H1 (cell line): ENCODE results near the gene SRSF6. TPM values are rescaled to one million over a fixed set of nuclear protein-coding genes. Genes with fewer than 3 reads are reported as not detected.
"Not testable (repeated sequence)": the region's sequence is repeated elsewhere in the genome, so short reads cannot be mapped to it uniquely, and the experiment has no call there.

Experiments
- CTCF ChIA-PET: fragments of 300-600 bp; sonication (Branson Sonifier 250); formaldehyde crosslinking; loops from one replicate; lab custom pipeline; 2021; ENCODE audit not compliant: partially characterized antibody; lab: Charles Lee
- POLR2A ChIA-PET: fragments of 300-600 bp; sonication (Branson Sonifier 250); formaldehyde crosslinking; loops from one replicate; lab custom pipeline; 2021; ENCODE audit warnings: inconsistent platforms; ENCODE audit not compliant: partially characterized antibody; lab: Charles Lee
- DNase-seq, 2 experiments: peaks; one replicate each; pipeline versions ENCODE4 v3.0.0 to v3.0.0-alpha.2; 2010 to 2022; ENCODE audit warnings: low spot score in 2 of 2, low read depth in 1 of 2, mixed read lengths in 1 of 2
- FAIRE-seq: peaks from 2 replicates; lab custom pipeline; 2011; peaks lifted over from hg19 to GRCh38; lab: Jason Lieb, UNC
- H2AFZ ChIP-seq: 2 replicates; pipeline ENCODE4 v1.8.1; 2012; ENCODE audit warnings: low read length, inconsistent platforms
- H2AK5ac ChIP-seq: 2 replicates; pipeline ENCODE4 v1.6.1; 2013; ENCODE audit warnings: low read depth, low read length
- H2BK120ac ChIP-seq: replicated peaks from 2 replicates; pipeline ENCODE3; 2013; ENCODE audit warnings: low read depth, low read length, inconsistent platforms
- H2BK12ac ChIP-seq: 2 replicates; pipeline ENCODE4 v1.6.1; 2013; ENCODE audit warnings: low read depth, low read length
- H2BK15ac ChIP-seq: 2 replicates; pipeline ENCODE4 v1.6.1; 2013; ENCODE audit warnings: low read length
- H2BK20ac ChIP-seq: 2 replicates; pipeline ENCODE4 v1.6.1; 2013; ENCODE audit warnings: low read length
- H2BK5ac ChIP-seq: 2 replicates; pipeline ENCODE4 v1.6.1; 2013; ENCODE audit warnings: low read depth, low read length
- H3K14ac ChIP-seq: 2 replicates; pipeline ENCODE4 v1.6.1; 2013; ENCODE audit warnings: inconsistent platforms; ENCODE audit not compliant: insufficient read length
- H3K18ac ChIP-seq: 2 replicates; pipeline ENCODE4 v1.6.1; 2013; ENCODE audit warnings: low read length; ENCODE audit errors: extremely low read depth
- H3K23ac ChIP-seq: 2 replicates; pipeline ENCODE4 v1.6.1; 2013; ENCODE audit warnings: inconsistent platforms; ENCODE audit not compliant: insufficient read length
- H3K23me2 ChIP-seq: 2 replicates; pipeline ENCODE4 v1.6.1; 2013; ENCODE audit warnings: low read depth, low read length
- H3K27ac ChIP-seq: 2 replicates; pipeline ENCODE4 v1.6.1; 2011; ENCODE audit warnings: low read depth, low read length, inconsistent platforms
- H3K27me3 ChIP-seq, 4 experiments: replicated peaks in 1 of 4; 1 replicate in 1 of 4; 2 replicates in 3 of 4; pipeline versions ENCODE4 v1.6.1 to v1.8.1; 2011 to 2013; ENCODE audit warnings: low read length in 3 of 4, mild to moderate bottlenecking in 3 of 4, inconsistent platforms in 2 of 4, mixed read lengths in 2 of 4, moderate library complexity in 1 of 4; ENCODE audit not compliant: control insufficient read depth in 3 of 4, insufficient read depth in 3 of 4; ENCODE audit errors: extremely low read depth in 1 of 4
- H3K36me3 ChIP-seq, 4 experiments: 2 replicates each; pipeline versions ENCODE4 v1.6.1 to v1.8.1; 2011 to 2013; ENCODE audit warnings: mild to moderate bottlenecking in 4 of 4, low read length in 3 of 4, moderate library complexity in 2 of 4, control low read depth in 1 of 4, inconsistent platforms in 1 of 4; ENCODE audit not compliant: insufficient read depth in 4 of 4, control insufficient read depth in 2 of 4
- H3K4ac ChIP-seq: replicated peaks from 2 replicates; pipeline ENCODE3; 2013; ENCODE audit warnings: low read length, low read depth, mixed read lengths, inconsistent platforms; ENCODE audit not compliant: insufficient read length
- H3K4me1 ChIP-seq, 4 experiments: replicated peaks in 1 of 4; 1 replicate in 1 of 4; 2 replicates in 3 of 4; pipeline versions ENCODE4 v1.6.1 to v1.8.1; 2011 to 2013; ENCODE audit warnings: low read length in 3 of 4, inconsistent platforms in 2 of 4, mixed read lengths in 1 of 4; ENCODE audit not compliant: insufficient read depth in 4 of 4, control insufficient read depth in 3 of 4
- H3K4me2 ChIP-seq, 2 experiments: 2 replicates each; pipeline versions ENCODE4 v1.6.1 to v1.8.1; 2011 to 2013; ENCODE audit warnings: low read depth in 2 of 2, low read length in 2 of 2, control low read depth in 1 of 2, inconsistent platforms in 1 of 2, mild to moderate bottlenecking in 1 of 2; ENCODE audit not compliant: insufficient read depth in 1 of 2
- H3K4me3 ChIP-seq, 4 experiments: fragments of 200-600, 300-600 bp in 1 of 4; sonication (generic), shearing (Covaris generic), sonication (Bioruptor Twin) in 1 of 4; 2 replicates each; pipeline versions ENCODE4 v1.5.1 to v1.8.1; 2011 to 2016; ENCODE audit warnings: low read length in 4 of 4, low read depth in 3 of 4, control low read depth in 2 of 4, inconsistent platforms in 2 of 4, mild to moderate bottlenecking in 2 of 4, mixed read lengths in 1 of 4, moderate library complexity in 1 of 4; ENCODE audit not compliant: insufficient read depth in 2 of 4; ENCODE audit errors: extremely low read depth in 1 of 4
- H3K56ac ChIP-seq: replicated peaks from 2 replicates; pipeline ENCODE3; 2013; ENCODE audit warnings: low read depth, mild to moderate bottlenecking, mixed read lengths, low read length, inconsistent platforms; ENCODE audit not compliant: insufficient read length
- H3K79me1 ChIP-seq: 2 replicates; pipeline ENCODE4 v1.6.1; 2013; ENCODE audit warnings: low read depth, low read length, control low read depth
- H3K79me2 ChIP-seq, 2 experiments: 2 replicates each; pipeline versions ENCODE4 v1.6.1 to v1.8.1; 2012 to 2013; ENCODE audit warnings: low read length in 2 of 2, mild to moderate bottlenecking in 2 of 2, inconsistent platforms in 1 of 2; ENCODE audit not compliant: insufficient read depth in 2 of 2, control insufficient read depth in 1 of 2
- H3K9ac ChIP-seq, 4 experiments: replicated peaks in 1 of 4; 1 replicate in 1 of 4; 2 replicates in 3 of 4; pipeline versions ENCODE4 v1.6.1 to v1.8.1; 2011 to 2013; ENCODE audit warnings: low read depth in 3 of 4, low read length in 3 of 4, control low read depth in 2 of 4, mild to moderate bottlenecking in 2 of 4, moderate library complexity in 2 of 4, inconsistent platforms in 1 of 4; ENCODE audit errors: extremely low read depth in 1 of 4
- H3K9me3 ChIP-seq, 2 experiments: 2 replicates each; pipeline versions ENCODE4 v1.6.1 to v1.8.1; 2012 to 2013; ENCODE audit warnings: mild to moderate bottlenecking in 2 of 2, moderate library complexity in 2 of 2, control low read depth in 1 of 2, inconsistent platforms in 1 of 2, low read depth in 1 of 2, low read length in 1 of 2, mixed read lengths in 1 of 2; ENCODE audit not compliant: insufficient read depth in 2 of 2
- H4K20me1 ChIP-seq, 2 experiments: replicated peaks in 1 of 2; 2 replicates each; pipeline versions ENCODE3 to v1.8.1; 2011 to 2013; ENCODE audit warnings: inconsistent platforms in 2 of 2, low read length in 2 of 2, mild to moderate bottlenecking in 1 of 2; ENCODE audit not compliant: insufficient read depth in 2 of 2, control insufficient read depth in 1 of 2
- H4K5ac ChIP-seq: 2 replicates; pipeline ENCODE4 v1.6.1; 2013; ENCODE audit warnings: low read length, low read depth, mixed read lengths, inconsistent platforms; ENCODE audit not compliant: insufficient read length
- H4K8ac ChIP-seq: 2 replicates; pipeline ENCODE4 v1.8.0; 2013; ENCODE audit warnings: mild to moderate bottlenecking, moderate library complexity, low read length, inconsistent platforms; ENCODE audit not compliant: insufficient read depth; ENCODE audit errors: extremely low read depth
- H4K91ac ChIP-seq: replicated peaks from 2 replicates; pipeline ENCODE3; 2013; ENCODE audit warnings: low read length, mixed read lengths, inconsistent platforms; ENCODE audit not compliant: insufficient read length
- RNF2 ChIP-seq: fragments of 200-900, 300-1000 bp; sonication (generic); IDR thresholded peaks from 2 replicates; pipeline ENCODE4 v1.7.1; 2016; ENCODE audit warnings: borderline replicate concordance, low read depth, mild to moderate bottlenecking, antibody characterized with exemption, low read length; ENCODE audit not compliant: poor library complexity, severe bottlenecking; ENCODE audit errors: missing control alignments
- WGBS, 2 experiments: shearing (Covaris generic) in 1 of 2; methylation state at CpG; one replicate each; pipeline versions ENCODE4 v1.1.6 to v1.1.7; 2013 to 2015; ENCODE audit warnings: low lambda C conversion rate in 2 of 2, mixed read lengths in 2 of 2, inconsistent platforms in 1 of 2, low coverage in 1 of 2, missing lambda C conversion rate in 1 of 2; ENCODE audit not compliant: insufficient replicate concordance in 2 of 2, insufficient coverage in 1 of 2, insufficient read length in 1 of 2; ENCODE audit errors: extremely low coverage in 1 of 2, missing lambda C conversion rate in 1 of 2; 5-methylcytosine and 5-hydroxymethylcytosine counted together
- polyA plus RNA-seq, 7 experiments: library from polyadenylated mRNA; depleted of rRNA in 3 of 7; stranded (reverse) in 5 of 7; unstranded in 2 of 7; fragments of >200 nt in 5 of 7; fragments of 200-250 nt in 2 of 7; gene quantifications; 1 replicate in 5 of 7; 2 replicates in 1 of 7; 4 replicates in 1 of 7; pipeline versions ENCODE4 v1.2.1 to v1.2.3, GENCODE V29; 2011 to 2013; ENCODE audit warnings: missing spikeins in 2 of 7, mixed read lengths in 2 of 7
- total RNA-seq: library from RNA; stranded (reverse); fragmentation: NEBNext Ultra II Directional; extraction: Animal tissue kit (Norgen Biotek cat#: 25700); gene quantifications from 2 replicates; pipeline ENCODE4 v1.2.1, GENCODE V29; 2021

Gene SRSF6
- total and polyA plus RNA-seq, 2 of the 8 experiments (the other 6 are each of a cell fraction or from before 2014, with no cell fraction given) = 48.0 to 171 TPM

DNA sequence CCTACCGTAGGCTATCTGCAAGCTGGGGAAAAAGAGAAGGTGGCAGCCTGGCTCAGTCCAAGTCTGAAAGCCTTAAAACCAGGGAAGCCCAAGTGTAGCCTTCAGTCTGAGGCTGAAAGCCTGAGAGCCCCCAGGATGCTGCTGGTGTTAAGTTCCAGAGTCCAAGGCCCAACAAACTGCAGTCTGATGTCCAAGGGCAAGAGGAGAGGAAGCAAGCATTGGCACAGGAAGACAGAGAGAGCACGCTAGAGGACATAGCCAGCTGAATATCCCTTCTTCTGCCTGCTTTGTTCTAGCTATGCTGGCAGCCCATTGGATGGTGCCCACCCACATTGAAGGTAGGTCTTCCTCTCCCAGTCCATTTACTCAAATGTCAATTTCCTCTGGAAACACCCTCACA lies 37.7 kb downstream of the SRSF6 start:
- H3K27ac ChIP-seq = no peak overlapping the region
- no peaks in the 10 kb centered on the region for H3K36me3 ChIP-seq
- H2BK20ac ChIP-seq = no peak overlapping the region
- no peak overlapping the region for H2BK15ac ChIP-seq
- H3K4me2 ChIP-seq = no peak overlapping the region
- CTCF ChIA-PET = no interaction called here
- H3K4me1 ChIP-seq = no peaks in the 10 kb centered on the region
- no peak overlapping the region for H3K4me3 ChIP-seq
- no peak overlapping the region for H2AK5ac ChIP-seq
- H3K23ac ChIP-seq = no peak overlapping the region
- H4K5ac ChIP-seq = no peak overlapping the region
- H3K18ac ChIP-seq = no peak overlapping the region
- H3K79me1 ChIP-seq = no peaks in the 10 kb centered on the region
- no peak overlapping the region for H2AFZ ChIP-seq
- POLR2A ChIA-PET = interaction anchor here (0.9 to 1.2 kb wide), 3 partner anchors 12 to 37 kb away, joined by 3 read pairs; partner anchors contain the start of gene L3MBTL1
- DNase-seq = no peak
- no peak overlapping the region for H3K56ac ChIP-seq
- H2BK12ac ChIP-seq = no peak overlapping the region
- 59% methylated on average over 2 of the region's 2 CpGs; no CpG with 5 or more reads in 1 of the 2 experiments for WGBS, 2 experiments
- H3K4ac ChIP-seq = no peak overlapping the region
- no peak overlapping the region for H3K9ac ChIP-seq
- TF ChIP-seq RNF2 = no peak
- no peaks in the 10 kb centered on the region for H3K79me2 ChIP-seq
- no peak overlapping the region for H3K14ac ChIP-seq
- no peak overlapping the region for H2BK120ac ChIP-seq
- no peak overlapping the region for H2BK5ac ChIP-seq
- no peak overlapping the region for H4K91ac ChIP-seq
- H3K23me2 ChIP-seq = no peaks in the 10 kb centered on the region
- no peak for FAIRE-seq
- H4K8ac ChIP-seq = no peak overlapping the region
- H3K27me3 ChIP-seq = no peaks in the 10 kb centered on the region
- H4K20me1 ChIP-seq = no peaks in the 10 kb centered on the region
- no peaks in the 10 kb centered on the region for H3K9me3 ChIP-seq

DNA sequence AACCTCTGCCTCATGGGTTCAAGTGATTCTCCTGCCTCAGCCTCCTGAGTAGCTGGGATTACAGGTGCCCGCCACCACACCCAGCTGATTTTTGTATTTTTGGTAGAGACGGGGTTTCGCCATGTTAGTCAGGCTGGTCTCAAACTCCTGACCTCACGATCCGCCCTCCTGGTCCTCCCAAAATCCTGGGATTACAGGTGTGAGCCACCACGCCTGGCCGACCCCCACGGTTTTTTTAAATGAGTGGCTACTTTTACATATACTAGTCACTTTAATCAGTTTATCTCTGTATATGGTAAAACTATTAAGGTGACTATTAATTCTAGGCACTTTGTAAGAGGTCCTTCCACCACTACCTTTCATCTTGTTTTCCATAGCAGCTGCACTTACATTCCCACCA lies 44.3 kb downstream of the SRSF6 start:
- not testable (repeated sequence) for H3K36me3 ChIP-seq, H3K4me1 ChIP-seq, H2BK15ac ChIP-seq, H4K5ac ChIP-seq, H2AK5ac ChIP-seq, H3K79me1 ChIP-seq, H3K27ac ChIP-seq, H3K23ac ChIP-seq, FAIRE-seq, H3K23me2 ChIP-seq, H3K79me2 ChIP-seq, DNase-seq, H2AFZ ChIP-seq, H2BK5ac ChIP-seq, H4K91ac ChIP-seq, H2BK20ac ChIP-seq, H3K4me2 ChIP-seq, H3K56ac ChIP-seq, H4K8ac ChIP-seq, H2BK120ac ChIP-seq, H3K4ac ChIP-seq, H3K14ac ChIP-seq, H3K18ac ChIP-seq, H2BK12ac ChIP-seq, H4K20me1 ChIP-seq, H3K9ac ChIP-seq, H3K4me3 ChIP-seq, H3K9me3 ChIP-seq
- WGBS, 2 experiments = 94% methylated on average over 8 of the region's 8 CpGs; no CpG with 5 or more reads in 1 of the 2 experiments
- ChIA-PET CTCF (interaction anchor here (1.0 to 2.4 kb wide), 2 partner anchors 12 to 36 kb away, joined by 3 to 5 read pairs; no protein-coding TSS in a partner anchor), POLR2A (interaction anchor here (7.9 kb wide), 1 partner anchor 44 kb away, joined by 49 read pairs; the partner anchor contains the start of gene SRSF6)
- H3K27me3 ChIP-seq = peaks cover 4 to 11% (median 8%) of the 10 kb centered on the region in 4 experiments
